CD14-positive monocyte (primary cell): ENCODE measurements around the gene NINJ1. TPM values are rescaled to one million over a fixed set of nuclear protein-coding genes. Genes with fewer than 3 reads are reported as not detected.

ENCODE experiments used
- DNase-seq, 3 donors: peaks; one replicate each; pipeline ENCODE4 v3.0.0-alpha.2; 2011 to 2022
- H2AFZ ChIP-seq: 2 replicates; pipeline ENCODE4 v1.6.0; 2012; ENCODE audit warnings: mild to moderate bottlenecking, low read depth, low read length, inconsistent platforms; ENCODE audit not compliant: insufficient read depth, poor library complexity, severe bottlenecking
- H3K27ac ChIP-seq, 2 donors: 1 replicate in 1 of 2; 2 replicates in 1 of 2; pipeline ENCODE4 v1.5.1; 2012 to 2013; ENCODE audit warnings: low read length in 2 of 2, control low read depth in 1 of 2, inconsistent platforms in 1 of 2, low read depth in 1 of 2, mild to moderate bottlenecking in 1 of 2
- H3K27me3 ChIP-seq, 2 donors: one replicate each; pipeline versions ENCODE4 v1.6.0 to v1.6.1; 2011 to 2013; ENCODE audit warnings: low read length in 2 of 2; ENCODE audit not compliant: control insufficient read depth in 2 of 2, insufficient read depth in 2 of 2
- H3K36me3 ChIP-seq, 2 donors: replicated peaks in 1 of 2; 1 replicate in 1 of 2; 2 replicates in 1 of 2; pipeline versions ENCODE4 v1.5.1 to v1.6.1; 2012 to 2013; ENCODE audit warnings: low read length in 2 of 2, control low read depth in 1 of 2, inconsistent platforms in 1 of 2, mild to moderate bottlenecking in 1 of 2; ENCODE audit not compliant: insufficient read depth in 2 of 2, control insufficient read depth in 1 of 2
- H3K4me1 ChIP-seq, 2 donors: 1 replicate in 1 of 2; 2 replicates in 1 of 2; pipeline versions ENCODE4 v1.5.1 to v1.6.1; 2012 to 2013; ENCODE audit warnings: low read length in 2 of 2, control low read depth in 1 of 2, inconsistent platforms in 1 of 2, mild to moderate bottlenecking in 1 of 2, moderate library complexity in 1 of 2; ENCODE audit not compliant: insufficient read depth in 2 of 2, control insufficient read depth in 1 of 2
- H3K4me2 ChIP-seq: replicated peaks from 2 replicates; pipeline ENCODE3; 2012; ENCODE audit warnings: low read length, moderate library complexity, mild to moderate bottlenecking; ENCODE audit not compliant: poor library complexity, severe bottlenecking; ENCODE audit errors: extremely low read depth
- H3K4me3 ChIP-seq, 3 experiments: fragments of 200-600 bp in 1 of 3; sonication (generic) in 1 of 3; replicated peaks in 1 of 3; 1 replicate in 2 of 3; 2 replicates in 1 of 3; pipeline ENCODE4 v1.5.1; 2011 to 2013; ENCODE audit warnings: low read length in 3 of 3, mild to moderate bottlenecking in 3 of 3, control low read depth in 2 of 3, low read depth in 2 of 3, inconsistent platforms in 1 of 3, moderate library complexity in 1 of 3
- H3K79me2 ChIP-seq: 2 replicates; pipeline ENCODE4 v1.6.0; 2012; ENCODE audit warnings: mild to moderate bottlenecking, control low read depth, inconsistent platforms, low read length, moderate library complexity; ENCODE audit not compliant: insufficient read depth
- H3K9ac ChIP-seq: 2 replicates; pipeline ENCODE4 v1.6.0; 2017; ENCODE audit warnings: low read length, mild to moderate bottlenecking; ENCODE audit not compliant: insufficient read depth, poor library complexity, severe bottlenecking
- H3K9me3 ChIP-seq, 2 donors: replicated peaks in 1 of 2; 1 replicate in 1 of 2; 2 replicates in 1 of 2; pipeline versions ENCODE4 v1.5.1 to v1.6.1; 2012 to 2013; ENCODE audit warnings: low read length in 2 of 2, control low read depth in 1 of 2; ENCODE audit not compliant: control insufficient read depth in 1 of 2, insufficient read depth in 1 of 2
- H4K20me1 ChIP-seq: 2 replicates; pipeline ENCODE4 v1.6.0; 2012; ENCODE audit warnings: mild to moderate bottlenecking, low read length, control low read depth, moderate library complexity; ENCODE audit not compliant: insufficient read depth
- H3K27ac Mint-ChIP-seq, 7 donors: one replicate each; pipeline ENCODE4 v1.8.0; 2020; ENCODE audit warnings: mild to moderate bottlenecking in 7 of 7, mixed read lengths in 7 of 7, moderate library complexity in 6 of 7, inconsistent platforms in 2 of 7
- H3K27me3 Mint-ChIP-seq, 3 donors: one replicate each; pipeline ENCODE4 v1.8.0; 2021 to 2022; ENCODE audit warnings: low read depth in 3 of 3, mild to moderate bottlenecking in 3 of 3, mixed read lengths in 3 of 3, moderate library complexity in 3 of 3, inconsistent platforms in 1 of 3
- H3K36me3 Mint-ChIP-seq, 2 donors: one replicate each; pipeline ENCODE4 v1.8.0; 2020; ENCODE audit warnings: mixed read lengths in 2 of 2, inconsistent platforms in 1 of 2, mild to moderate bottlenecking in 1 of 2
- H3K4me1 Mint-ChIP-seq: one replicate; pipeline ENCODE4 v1.8.0; 2020; ENCODE audit warnings: mild to moderate bottlenecking, mixed read lengths
- H3K4me3 Mint-ChIP-seq, 2 donors: one replicate each; pipeline ENCODE4 v1.8.0; 2020; ENCODE audit warnings: mild to moderate bottlenecking in 2 of 2, mixed read lengths in 2 of 2, moderate library complexity in 1 of 2
- H3K9me3 Mint-ChIP-seq, 7 donors: one replicate each; pipeline ENCODE4 v1.8.0; 2020 to 2022; ENCODE audit warnings: mixed read lengths in 7 of 7, mild to moderate bottlenecking in 6 of 7, moderate library complexity in 6 of 7, inconsistent platforms in 2 of 7
- WGBS: methylation state at CpG from one replicate; pipeline ENCODE4 v1.1.5; 2013; ENCODE audit warnings: missing lambda C conversion rate; ENCODE audit not compliant: insufficient coverage; 5-methylcytosine and 5-hydroxymethylcytosine counted together
- intact Hi-C, 2 donors: fragments of 100-400 bp; cut with micrococcal nuclease; formaldehyde crosslinking; loops; one replicate each; pipeline versions ENCODE4 v1.15.0 to v1.15.1; 2023
- polyA plus RNA-seq, 3 donors: library from polyadenylated mRNA; depleted of rRNA in 1 of 3; unstranded in 2 of 3; stranded (reverse) in 1 of 3; fragments of 300-500 nt in 2 of 3; fragments of >200 nt in 1 of 3; fragmentation: Illumina TruSeq in 2 of 3; gene quantifications; 1 replicate in 2 of 3; 2 replicates in 1 of 3; pipeline ENCODE4 v1.2.3, GENCODE V29; 2012 to 2021
- TF ChIP-seq, protein P1 (sequence below): fragments of 200-600 bp; IDR thresholded peaks from one replicate; pipeline ENCODE4 v1.8.0; 2022; ENCODE audit warnings: antibody characterized with exemption, mild to moderate bottlenecking

The NINJ1 gene
- polyA plus RNA-seq, 3 donors = 290 to 610 (median 469) TPM

DNA sequence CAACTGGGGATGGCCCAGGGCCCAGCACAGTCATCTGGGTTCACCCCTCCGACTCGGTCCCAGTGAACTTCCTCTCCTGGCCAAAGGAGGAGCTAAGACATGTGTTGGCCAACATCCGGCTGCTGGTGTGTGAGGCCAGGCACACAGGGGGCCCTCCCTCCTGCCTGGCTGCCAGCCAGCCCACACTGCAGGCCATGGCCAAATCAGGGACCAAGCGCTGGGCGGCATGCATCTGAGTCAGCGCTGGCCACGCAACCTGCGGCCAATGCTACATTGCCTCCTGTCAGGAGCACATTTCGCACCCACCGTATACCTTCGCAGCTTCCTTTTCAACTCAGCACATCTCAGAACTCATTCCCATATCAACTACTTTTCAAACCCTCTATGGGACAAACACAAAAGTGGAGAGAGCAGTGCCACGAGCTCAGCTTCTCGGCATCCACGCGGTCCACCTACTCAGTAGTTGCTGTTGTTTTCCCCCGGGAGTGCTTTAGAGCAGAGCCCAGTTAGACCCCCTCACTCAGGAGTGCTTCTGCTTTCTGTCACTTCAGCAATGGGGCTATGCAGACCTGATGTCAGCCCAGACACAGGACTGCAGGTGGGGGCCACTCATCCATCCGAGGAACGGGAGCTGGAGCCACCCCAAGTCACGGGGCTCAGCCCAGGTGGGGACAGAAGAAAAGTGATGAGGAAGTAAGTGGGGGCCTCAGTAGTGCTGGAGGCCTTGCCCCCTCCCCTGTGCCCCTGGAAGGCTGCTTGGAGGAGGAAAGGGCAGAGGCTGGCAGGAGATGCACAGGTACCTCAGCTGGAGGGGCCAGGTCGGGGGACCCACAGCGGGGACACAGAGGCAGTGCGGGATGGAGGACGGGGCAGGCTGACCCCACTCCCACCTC is 13.9 kb downstream of the NINJ1 start:
- peak overlapping the region; percentile 72 for H3K9ac ChIP-seq
- Mint-ChIP-seq H3K27ac (peak overlapping the region; percentile 99 to 100 (median 100)), H3K36me3 (peaks cover 67 to 70% of the 10 kb centered on the region in 2 donors), H3K4me3 (peak overlapping the region; percentile 52 to 81), H3K4me1 (peaks cover 65% of the 10 kb centered on the region), H3K9me3 (peaks cover 0 to 2% (median 0%) of the 10 kb centered on the region in 7 donors), H3K27me3 (peaks cover 0 to 2% (median 0%) of the 10 kb centered on the region in 3 donors)
- peaks cover 42 to 43% of the 10 kb centered on the region in 2 donors for H3K36me3 ChIP-seq
- H3K9me3 ChIP-seq = no peaks in the 10 kb centered on the region
- under 1% methylated on average over 16 of the region's 23 CpGs for WGBS
- no peaks in the 10 kb centered on the region for H3K27me3 ChIP-seq
- H3K4me1 ChIP-seq = peaks cover 68 to 83% of the 10 kb centered on the region in 2 donors
- DNase-seq = peak; percentile 99
- TF ChIP-seq, protein P1, sequence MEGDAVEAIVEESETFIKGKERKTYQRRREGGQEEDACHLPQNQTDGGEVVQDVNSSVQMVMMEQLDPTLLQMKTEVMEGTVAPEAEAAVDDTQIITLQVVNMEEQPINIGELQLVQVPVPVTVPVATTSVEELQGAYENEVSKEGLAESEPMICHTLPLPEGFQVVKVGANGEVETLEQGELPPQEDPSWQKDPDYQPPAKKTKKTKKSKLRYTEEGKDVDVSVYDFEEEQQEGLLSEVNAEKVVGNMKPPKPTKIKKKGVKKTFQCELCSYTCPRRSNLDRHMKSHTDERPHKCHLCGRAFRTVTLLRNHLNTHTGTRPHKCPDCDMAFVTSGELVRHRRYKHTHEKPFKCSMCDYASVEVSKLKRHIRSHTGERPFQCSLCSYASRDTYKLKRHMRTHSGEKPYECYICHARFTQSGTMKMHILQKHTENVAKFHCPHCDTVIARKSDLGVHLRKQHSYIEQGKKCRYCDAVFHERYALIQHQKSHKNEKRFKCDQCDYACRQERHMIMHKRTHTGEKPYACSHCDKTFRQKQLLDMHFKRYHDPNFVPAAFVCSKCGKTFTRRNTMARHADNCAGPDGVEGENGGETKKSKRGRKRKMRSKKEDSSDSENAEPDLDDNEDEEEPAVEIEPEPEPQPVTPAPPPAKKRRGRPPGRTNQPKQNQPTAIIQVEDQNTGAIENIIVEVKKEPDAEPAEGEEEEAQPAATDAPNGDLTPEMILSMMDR = peak; percentile 24
- intact Hi-C loops = loop anchor here in 1 of 2 donors (2.0 to 10.0 kb wide), 2 partner anchors 15 to 1045 kb away; partner anchors contain the start of gene NINJ1
- peak overlapping the region; percentile 90 to 99 for H3K27ac ChIP-seq
- H3K4me2 ChIP-seq = peak overlapping the region; percentile 36
- peaks cover 24% of the 10 kb centered on the region for H4K20me1 ChIP-seq
- peaks cover 18% of the 10 kb centered on the region for H3K79me2 ChIP-seq
- no peak overlapping the region for H2AFZ ChIP-seq
- peak overlapping the region in 1 of 3 experiments; percentile 49 for H3K4me3 ChIP-seq

DNA sequence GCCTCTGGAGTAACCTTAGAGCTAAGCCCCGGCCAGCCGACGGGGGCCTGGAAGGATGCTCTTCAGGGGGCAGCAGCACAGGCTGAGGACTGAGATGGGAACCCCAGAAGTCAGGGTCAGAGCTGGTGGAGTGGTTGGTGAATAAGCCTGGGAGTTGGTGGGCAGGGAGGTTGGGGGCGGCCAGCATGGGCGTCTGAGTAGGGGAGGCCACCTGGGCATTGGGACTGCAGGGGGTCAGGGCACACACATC is 14.4 kb downstream of the NINJ1 start:
- Histone ChIP-seq H3K27ac (peak overlapping the region; percentile 90 to 99), H3K4me1 (peaks cover 74 to 88% of the 10 kb centered on the region in 2 donors)
- intact Hi-C loops = loop anchor here in 1 of 2 donors (10.0 kb wide), 1 partner anchor 1045 kb away; no protein-coding TSS in a partner anchor

More for the DNA sequence above, 14.4 kb downstream of the NINJ1 start:
- WGBS = 26% methylated on average over 4 of the region's 5 CpGs
- TF ChIP-seq, protein P1 = no peak
- H3K9me3 Mint-ChIP-seq = peaks cover 0 to 2% (median 0%) of the 10 kb centered on the region in 7 donors
- H3K4me1 Mint-ChIP-seq = peaks cover 71% of the 10 kb centered on the region
- peaks cover 65 to 70% of the 10 kb centered on the region in 2 donors for H3K36me3 Mint-ChIP-seq
- DNase-seq = no peak
- peak overlapping the region in 1 of 3 experiments; percentile 49 for H3K4me3 ChIP-seq
- H3K79me2 ChIP-seq = peaks cover 18% of the 10 kb centered on the region
- peak overlapping the region; percentile 9 to 67 for H3K4me3 Mint-ChIP-seq
- peak overlapping the region; percentile 33 for H3K4me2 ChIP-seq
- H3K27me3 ChIP-seq = no peaks in the 10 kb centered on the region
- H3K9ac ChIP-seq = peak overlapping the region; percentile 72
- H4K20me1 ChIP-seq = peaks cover 18% of the 10 kb centered on the region
- H3K27ac Mint-ChIP-seq = peak overlapping the region; percentile 99 to 100 (median 100)
- no peak overlapping the region for H2AFZ ChIP-seq
- peaks cover 0 to 2% (median 0%) of the 10 kb centered on the region in 3 donors for H3K27me3 Mint-ChIP-seq
- peaks cover 36 to 38% of the 10 kb centered on the region in 2 donors for H3K36me3 ChIP-seq
- no peaks in the 10 kb centered on the region for H3K9me3 ChIP-seq
